ENCODE results near the gene SERINC5. TPM values are rescaled to one million over a fixed set of nuclear protein-coding genes. Genes with fewer than 3 reads are reported as not detected.
"Not testable (repeated sequence)": the region's sequence is repeated elsewhere in the genome, so short reads cannot be mapped to it uniquely, and the experiment has no call there.

The SERINC5 gene
- 12.9 and 13.1 TPM in 2 replicates for total RNA-seq

DNA sequence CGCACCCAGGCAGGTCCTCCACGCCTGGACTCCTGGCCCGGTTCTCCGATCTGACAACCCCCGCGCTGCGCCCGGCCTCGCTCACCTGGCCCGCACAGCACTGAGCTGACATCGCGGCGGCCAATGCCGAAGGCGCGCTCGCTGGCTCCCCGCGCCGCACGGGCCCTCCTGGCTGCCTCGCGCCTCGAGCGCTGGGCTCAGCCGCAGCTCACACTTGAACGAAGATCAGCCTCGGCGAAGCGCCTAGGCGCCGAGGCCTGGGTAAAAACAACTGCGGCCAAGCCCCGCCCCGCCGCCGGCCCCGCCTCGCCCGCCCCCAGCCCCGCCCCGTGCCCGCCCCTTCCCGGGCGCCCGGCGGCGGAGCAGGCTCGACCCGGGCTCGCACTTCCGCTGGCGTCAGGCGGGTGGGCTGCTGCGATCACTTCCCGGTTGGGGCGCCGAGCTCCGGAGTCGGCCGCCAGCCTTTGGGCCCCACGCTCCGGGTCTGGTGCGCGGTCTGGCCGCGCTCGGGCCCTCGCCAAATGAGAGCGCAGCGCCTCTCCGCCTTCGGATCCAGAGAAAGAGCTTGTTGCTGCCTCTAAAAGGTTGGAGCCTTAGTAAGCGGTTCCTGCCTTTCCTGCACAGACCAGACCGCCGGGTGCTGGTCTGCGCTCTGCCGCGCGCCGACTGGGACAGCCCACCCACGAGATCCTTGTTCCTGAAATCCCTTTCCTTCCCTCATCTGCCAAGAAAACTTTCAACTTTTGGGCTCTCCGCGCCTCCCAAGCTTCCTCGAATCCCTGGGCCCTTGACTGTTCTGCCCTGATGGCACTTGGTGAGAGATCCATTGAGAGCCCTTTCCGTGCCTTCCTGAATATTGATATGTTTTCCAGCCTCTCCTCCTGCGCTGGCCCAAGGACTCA is at the start of gene SERINC5:
SERINC5 (minus strand) TSS at position 238 of the 902 bp plus-strand sequence; CDS start at position 112, 126 bp downstream.
- no peak for TF ChIP-seq CTCF (IDR thresholded peaks at IDR 0.05; ENCODE audit: insufficient read depth, low read length, poor library complexity, severe bottlenecking)
- H3K36me3 ChIP-seq (ENCODE audit: control insufficient read depth, insufficient read depth, low read length), result no peaks in the 10 kb centered on the region
- no peak for DNase-seq (ENCODE audit: low read depth)

GRCh38 chr5:80302636-80303035 is 46.8 kb upstream of the SERINC5 start:
- no peak for DNase-seq (ENCODE audit: low read depth)
- TF ChIP-seq CTCF (IDR thresholded peaks at IDR 0.05; ENCODE audit: insufficient read depth, low read length, poor library complexity, severe bottlenecking), result no peak

More for the DNA sequence above, at the start of gene SERINC5:
- Histone ChIP-seq H3K27me3 (ENCODE audit: control insufficient read depth, insufficient read depth, low read length) (no peaks in the 10 kb centered on the region), H3K4me3 (ENCODE audit: low read depth, low read length) (peak within 1 kb of the TSS; percentile 65)

GRCh38 chr5:80301342-80301741 is 45.5 kb upstream of the SERINC5 start:
- not testable (repeated sequence) for H3K36me3 ChIP-seq (ENCODE audit: control insufficient read depth, insufficient read depth, low read length); H3K4me3 ChIP-seq (ENCODE audit: low read depth, low read length); H3K27me3 ChIP-seq (ENCODE audit: control insufficient read depth, insufficient read depth, low read length); DNase-seq (ENCODE audit: low read depth)

More at GRCh38 chr5:80302636-80303035, 46.8 kb upstream of the SERINC5 start:
- H3K4me3 ChIP-seq (ENCODE audit: low read depth, low read length), result no peak overlapping the region
- H3K27me3 ChIP-seq (ENCODE audit: control insufficient read depth, insufficient read depth, low read length), result no peaks in the 10 kb centered on the region
- no peaks in the 10 kb centered on the region for H3K36me3 ChIP-seq (ENCODE audit: control insufficient read depth, insufficient read depth, low read length)

DNA sequence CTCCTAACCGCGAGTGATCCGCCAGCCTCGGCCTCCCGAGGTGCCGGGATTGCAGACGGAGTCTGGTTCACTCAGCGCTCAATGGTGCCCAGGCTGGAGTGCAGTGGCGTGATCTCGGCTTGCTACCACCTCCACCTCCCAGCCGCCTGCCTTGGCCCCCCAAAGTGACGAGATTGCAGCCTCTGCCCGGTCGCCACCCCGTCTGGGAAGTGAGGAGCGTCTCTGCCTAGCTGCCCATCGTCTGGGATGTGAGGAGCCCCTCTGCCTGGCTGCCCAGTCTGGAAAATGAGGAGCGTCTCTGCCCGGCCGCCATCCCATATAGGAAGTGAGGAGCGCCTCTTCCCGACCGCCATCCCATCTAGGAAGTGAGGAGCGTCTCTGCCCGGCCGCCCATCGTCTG is 44.9 kb upstream of the SERINC5 start:
- H3K36me3 ChIP-seq (ENCODE audit: control insufficient read depth, insufficient read depth, low read length); DNase-seq (ENCODE audit: low read depth); H3K4me3 ChIP-seq (ENCODE audit: low read depth, low read length); H3K27me3 ChIP-seq (ENCODE audit: control insufficient read depth, insufficient read depth, low read length): not testable (repeated sequence)

GRCh38 chr5:80300125-80300524 is 44.3 kb upstream of the SERINC5 start:
- Histone ChIP-seq H3K36me3 (ENCODE audit: control insufficient read depth, insufficient read depth, low read length) (no peaks in the 10 kb centered on the region), H3K4me3 (ENCODE audit: low read depth, low read length) (no peak overlapping the region), H3K27me3 (ENCODE audit: control insufficient read depth, insufficient read depth, low read length) (no peaks in the 10 kb centered on the region)
- no peak for DNase-seq (ENCODE audit: low read depth)
- no peak for TF ChIP-seq CTCF (IDR thresholded peaks at IDR 0.05; ENCODE audit: insufficient read depth, low read length, poor library complexity, severe bottlenecking)

GRCh38 chr5:80299601-80300000 is 43.8 kb upstream of the SERINC5 start:
- H3K36me3 ChIP-seq (ENCODE audit: control insufficient read depth, insufficient read depth, low read length), result no peaks in the 10 kb centered on the region
- no peaks in the 10 kb centered on the region for H3K27me3 ChIP-seq (ENCODE audit: control insufficient read depth, insufficient read depth, low read length)
- no peak for DNase-seq (ENCODE audit: low read depth)
- no peak for TF ChIP-seq CTCF (IDR thresholded peaks at IDR 0.05; ENCODE audit: insufficient read depth, low read length, poor library complexity, severe bottlenecking)
- no peak overlapping the region for H3K4me3 ChIP-seq (ENCODE audit: low read depth, low read length)

GRCh38 chr5:80296121-80296520 is 40.3 kb upstream of the SERINC5 start:
- Histone ChIP-seq H3K4me3 (ENCODE audit: low read depth, low read length) (no peak overlapping the region), H3K27me3 (ENCODE audit: control insufficient read depth, insufficient read depth, low read length) (no peaks in the 10 kb centered on the region), H3K36me3 (ENCODE audit: control insufficient read depth, insufficient read depth, low read length) (no peaks in the 10 kb centered on the region)
- DNase-seq (ENCODE audit: low read depth), result no peak
- no peak for TF ChIP-seq CTCF (IDR thresholded peaks at IDR 0.05; ENCODE audit: insufficient read depth, low read length, poor library complexity, severe bottlenecking)

Measured in kidney epithelial cell (primary cell).